Measurements from ENCODE around the gene TBC1D16. TPM values are rescaled to one million over a fixed set of nuclear protein-coding genes. Genes with fewer than 3 reads are reported as not detected.

The TBC1D16 gene
- total and polyA plus RNA-seq, 10 of the 15 experiments (the other 5 are each of a cell fraction or from before 2014, with no cell fraction given), result 0.01 to 0.13 (median 0.06) TPM; not detected in 3

- TF ChIP-seq MTA3 (IDR thresholded peaks at IDR 0.05; ENCODE audit: borderline replicate concordance, low read length), result no peak
- 0 out of 2 replicates have a peak, but pooled peaks have one; percentile 25 for TF ChIP-seq MTA2 (IDR thresholded peaks at IDR 0.05; ENCODE audit: low read depth)
- TF ChIP-seq KAT2A (conservative IDR thresholded peaks at IDR 0.05; ENCODE audit: control insufficient read depth, low read depth, low read length), result no peak
- peak; percentile 48 for TF ChIP-seq RUNX3 (IDR thresholded peaks at IDR 0.05; ENCODE audit: low read length)
- TF ChIP-seq ZBTB11 (CRISPR knock-in tag; IDR thresholded peaks at IDR 0.05), result no peak
- no peak for TF ChIP-seq SPI1 (IDR thresholded peaks at IDR 0.05; ENCODE audit: borderline replicate concordance, insufficient read depth, low read depth, low read length)
- no peak for TF ChIP-seq SP1 (IDR thresholded peaks at IDR 0.05; ENCODE audit: low read depth, low read length)
- no peak for TF ChIP-seq NFYA (IDR thresholded peaks at IDR 0.05; ENCODE audit: borderline replicate concordance, low read depth, low read length)
- no peak for TF ChIP-seq SMC3 (IDR thresholded peaks at IDR 0.05; ENCODE audit: borderline replicate concordance, low read length)
- peak; percentile 78; the same call in 1 of the 2 replicates for TF ChIP-seq NBN (IDR thresholded peaks at IDR 0.05)
- no peak for TF ChIP-seq EP300 (IDR thresholded peaks at IDR 0.05; ENCODE audit: borderline replicate concordance in 1 of 2, control insufficient read depth in 1 of 2, low read depth in 2 of 2, low read length in 2 of 2)
- 0 out of 6 replicates have a peak, but pooled peaks of 1 of the 3 experiments have one; percentile 5 for TF ChIP-seq CTCF (IDR thresholded peaks at IDR 0.05 in 2 of 3, conservative IDR thresholded peaks at IDR 0.05 in 1 of 3; ENCODE audit: control insufficient read depth in 2 of 3, extremely low read depth in 1 of 3, insufficient read depth in 1 of 3, low read depth in 3 of 3, low read length in 3 of 3)
- TF ChIP-seq E2F8 (IDR thresholded peaks at IDR 0.05; ENCODE audit: low read depth, partially characterized antibody), result no peak
- TF ChIP-seq ASH2L (IDR thresholded peaks at IDR 0.05; ENCODE audit: borderline replicate concordance, low read depth), result no peak
- TF ChIP-seq ZSCAN29 (IDR thresholded peaks at IDR 0.05), result no peak
- 0 out of 2 replicates have a peak, but pooled peaks have one; percentile 13 for TF ChIP-seq IRF4 (IDR thresholded peaks at IDR 0.05; ENCODE audit: low read depth, low read length)
- peak; percentile 38; the same call in 1 of the 2 replicates for TF ChIP-seq IKZF1 (conservative IDR thresholded peaks at IDR 0.05)
These were observed 114.1 kb downstream of the TBC1D16 start (continued) for GRCh38 chr17:79921411-79922115.

Measured in GM12878 (cell line).